ENCODE results near the gene GALNT9. TPM values are rescaled to one million over a fixed set of nuclear protein-coding genes. Genes with fewer than 3 reads are reported as not detected.
A peak's percentile ranks its signal among the peaks of the same experiment; 100 is the strongest.
"Not testable (repeated sequence)": the region's sequence is repeated elsewhere in the genome, so short reads cannot be mapped to it uniquely, and the experiment has no call there.

GALNT9 gene
- total RNA-seq, 6 experiments from 2014 or later = not detected

GRCh38 chr12:132196873-132197390 lies 132.5 kb downstream of the GALNT9 start:
- DNase-seq = no peak
- Mint-ChIP-seq H3K9me3 (peaks cover 22% of the 10 kb centered on the region), H3K4me3 (no peak overlapping the region), H3K4me1 (ENCODE audit: low read depth) (no peaks in the 10 kb centered on the region), H3K36me3 (ENCODE audit: low read depth) (peaks cover 12% of the 10 kb centered on the region), H3K27me3 (ENCODE audit: insufficient read depth) (peaks cover 14% of the 10 kb centered on the region), H3K27ac (no peak overlapping the region)
- TF ChIP-seq CTCF (IDR thresholded peaks at IDR 0.05) = no peak

- H3K9me3 Mint-ChIP-seq = peaks cover 22% of the 10 kb centered on the region
- H3K4me1 Mint-ChIP-seq (ENCODE audit: low read depth) = no peaks in the 10 kb centered on the region
- DNase-seq = no peak
- TF ChIP-seq CTCF (IDR thresholded peaks at IDR 0.05) = no peak
- peaks cover 12% of the 10 kb centered on the region for H3K36me3 Mint-ChIP-seq (ENCODE audit: low read depth)
- H3K27me3 Mint-ChIP-seq (ENCODE audit: insufficient read depth) = peaks cover 13% of the 10 kb centered on the region
- H3K4me3 Mint-ChIP-seq = no peak overlapping the region
- no peak overlapping the region for H3K27ac Mint-ChIP-seq
These were observed 133.1 kb downstream of the GALNT9 start for GRCh38 chr12:132196038-132196872.

- Mint-ChIP-seq H3K9me3 (peaks cover 22% of the 10 kb centered on the region), H3K36me3 (ENCODE audit: low read depth) (peaks cover 12% of the 10 kb centered on the region)
- H3K27me3 Mint-ChIP-seq (ENCODE audit: insufficient read depth); DNase-seq; H3K4me1 Mint-ChIP-seq (ENCODE audit: low read depth); H3K27ac Mint-ChIP-seq; H3K4me3 Mint-ChIP-seq: not testable (repeated sequence)
These were observed 134.1 kb downstream of the GALNT9 start for GRCh38 chr12:132195242-132195641.

- Mint-ChIP-seq H3K4me1 (ENCODE audit: low read depth) (no peaks in the 10 kb centered on the region; the same call in 1 of the 2 replicates), H3K4me3 (no peak overlapping the region), H3K27ac (no peak overlapping the region), H3K9me3 (peaks cover 22% of the 10 kb centered on the region), H3K27me3 (ENCODE audit: insufficient read depth) (peaks cover 4% of the 10 kb centered on the region), H3K36me3 (ENCODE audit: low read depth) (peaks cover 12% of the 10 kb centered on the region)
- TF ChIP-seq CTCF (IDR thresholded peaks at IDR 0.05) = no peak
- DNase-seq = no peak
These were observed 134.8 kb downstream of the GALNT9 start for GRCh38 chr12:132194556-132194955.

- peaks cover 2% of the 10 kb centered on the region for H3K27me3 Mint-ChIP-seq (ENCODE audit: insufficient read depth)
These were observed 135.3 kb downstream of the GALNT9 start for GRCh38 chr12:132194056-132194455.

More at GRCh38 chr12:132194056-132194455, 135.3 kb downstream of the GALNT9 start:
- Mint-ChIP-seq H3K9me3 (peaks cover 22% of the 10 kb centered on the region), H3K4me3 (no peak overlapping the region), H3K4me1 (ENCODE audit: low read depth) (peaks cover 5% of the 10 kb centered on the region), H3K36me3 (ENCODE audit: low read depth) (peaks cover 12% of the 10 kb centered on the region), H3K27ac (no peak overlapping the region)
- no peak for DNase-seq
- TF ChIP-seq CTCF (IDR thresholded peaks at IDR 0.05) = peak; percentile 77
